Retinal pigment epithelial cell (primary cell): Measurements from ENCODE around the gene POMGNT2.
A peak's percentile ranks its signal among the peaks of the same experiment; 100 is the strongest.

Experiments
- DNase-seq: peaks from one replicate; pipeline ENCODE4 v3.0.0-alpha.2; 2010; ENCODE audit warnings: low read depth
- H3K4me3 ChIP-seq: 2 replicates; pipeline ENCODE4 v1.5.1; 2011; ENCODE audit warnings: mild to moderate bottlenecking, low read length, control low read depth, moderate library complexity
- TF ChIP-seq, protein P1 (sequence below): conservative IDR thresholded peaks from 2 replicates; pipeline ENCODE4 v1.5.1; 2011; ENCODE audit warnings: low read depth, low read length, control low read depth, inconsistent platforms

POMGNT2 gene

GRCh38 chr3:43105596-43106292, at the start of gene POMGNT2:
Gene POMGNT2 (minus strand): TSS chr3:43106079. CDS start chr3:43081431, 24,648 bp downstream.
- DNase-seq = peak; percentile 32
- TF ChIP-seq, protein P1, sequence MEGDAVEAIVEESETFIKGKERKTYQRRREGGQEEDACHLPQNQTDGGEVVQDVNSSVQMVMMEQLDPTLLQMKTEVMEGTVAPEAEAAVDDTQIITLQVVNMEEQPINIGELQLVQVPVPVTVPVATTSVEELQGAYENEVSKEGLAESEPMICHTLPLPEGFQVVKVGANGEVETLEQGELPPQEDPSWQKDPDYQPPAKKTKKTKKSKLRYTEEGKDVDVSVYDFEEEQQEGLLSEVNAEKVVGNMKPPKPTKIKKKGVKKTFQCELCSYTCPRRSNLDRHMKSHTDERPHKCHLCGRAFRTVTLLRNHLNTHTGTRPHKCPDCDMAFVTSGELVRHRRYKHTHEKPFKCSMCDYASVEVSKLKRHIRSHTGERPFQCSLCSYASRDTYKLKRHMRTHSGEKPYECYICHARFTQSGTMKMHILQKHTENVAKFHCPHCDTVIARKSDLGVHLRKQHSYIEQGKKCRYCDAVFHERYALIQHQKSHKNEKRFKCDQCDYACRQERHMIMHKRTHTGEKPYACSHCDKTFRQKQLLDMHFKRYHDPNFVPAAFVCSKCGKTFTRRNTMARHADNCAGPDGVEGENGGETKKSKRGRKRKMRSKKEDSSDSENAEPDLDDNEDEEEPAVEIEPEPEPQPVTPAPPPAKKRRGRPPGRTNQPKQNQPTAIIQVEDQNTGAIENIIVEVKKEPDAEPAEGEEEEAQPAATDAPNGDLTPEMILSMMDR = no peak
- peak within 1 kb of the TSS; percentile 69 for H3K4me3 ChIP-seq

- DNase-seq = no peak
- TF ChIP-seq, protein P1 = no peak
Observed at GRCh38 chr3:43154980-43155379, 49.1 kb upstream of the POMGNT2 start.

GRCh38 chr3:43153216-43154083, 47.6 kb upstream of the POMGNT2 start:
- TF ChIP-seq, protein P1 = no peak
- H3K4me3 ChIP-seq = no peak overlapping the region

More at GRCh38 chr3:43154980-43155379, 49.1 kb upstream of the POMGNT2 start:
- no peak overlapping the region for H3K4me3 ChIP-seq

GRCh38 chr3:43152649-43153048, 46.8 kb upstream of the POMGNT2 start:
- H3K4me3 ChIP-seq = no peak overlapping the region
- no peak for DNase-seq
- TF ChIP-seq, protein P1 = no peak

More at GRCh38 chr3:43153216-43154083, 47.6 kb upstream of the POMGNT2 start:
- no peak for DNase-seq

- DNase-seq = no peak
- H3K4me3 ChIP-seq = no peak overlapping the region
- TF ChIP-seq, protein P1 = no peak
Observed at GRCh38 chr3:43148033-43148432, 42.2 kb upstream of the POMGNT2 start.

DNA sequence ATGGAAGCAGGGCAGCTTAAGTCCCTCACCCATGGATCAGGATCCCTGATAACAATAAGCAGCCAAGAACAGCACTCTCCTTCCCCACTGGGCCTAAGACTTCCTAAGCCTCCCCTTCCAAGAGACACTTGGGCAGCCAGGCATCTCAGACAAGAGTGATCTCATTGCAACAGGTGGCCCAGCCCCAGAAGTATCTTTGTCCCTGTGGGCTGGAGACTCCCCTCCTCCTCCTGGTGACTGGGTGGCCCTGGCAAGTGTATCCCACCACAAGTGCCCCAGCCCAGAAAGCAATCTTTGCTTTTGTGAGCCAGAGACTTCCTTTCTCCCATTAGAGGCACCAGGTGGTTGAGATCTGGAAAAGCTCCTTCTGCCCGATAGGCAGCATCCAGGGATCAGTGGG, 40.7 kb upstream of the POMGNT2 start:
- H3K4me3 ChIP-seq = no peak overlapping the region
- no peak for DNase-seq
- TF ChIP-seq, protein P1 = no peak
